ENCODE results near the gene ATP6V1C2. TPM values are rescaled to one million over a fixed set of nuclear protein-coding genes. Genes with fewer than 3 reads are reported as not detected.
"Not testable (repeated sequence)": the region's sequence is repeated elsewhere in the genome, so short reads cannot be mapped to it uniquely, and the experiment has no call there.

Gene ATP6V1C2
- total RNA-seq, 1 donor, result not detected

DNA sequence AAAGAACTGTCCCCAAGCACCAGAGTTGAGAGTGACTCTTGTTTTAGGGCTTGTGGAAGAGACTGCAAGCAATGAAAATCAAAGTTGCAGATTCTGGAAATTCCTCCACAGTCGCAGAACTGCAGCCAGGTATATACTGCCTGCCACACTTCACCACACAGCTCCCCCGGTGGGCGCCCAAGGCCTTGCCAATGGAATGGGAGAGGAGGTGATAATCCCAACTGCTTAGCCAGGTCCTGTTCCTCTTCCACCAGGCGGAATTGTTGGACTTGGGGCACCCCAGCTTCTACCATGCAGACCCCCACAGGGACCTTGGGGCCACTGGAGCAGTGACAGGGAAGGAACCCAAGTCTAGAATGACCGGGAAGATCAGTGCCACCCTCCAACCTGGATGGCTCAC lies 96.0 kb downstream of the ATP6V1C2 start:
- DNase-seq (ENCODE audit: low read depth), result no peak
- TF ChIP-seq, protein P1, sequence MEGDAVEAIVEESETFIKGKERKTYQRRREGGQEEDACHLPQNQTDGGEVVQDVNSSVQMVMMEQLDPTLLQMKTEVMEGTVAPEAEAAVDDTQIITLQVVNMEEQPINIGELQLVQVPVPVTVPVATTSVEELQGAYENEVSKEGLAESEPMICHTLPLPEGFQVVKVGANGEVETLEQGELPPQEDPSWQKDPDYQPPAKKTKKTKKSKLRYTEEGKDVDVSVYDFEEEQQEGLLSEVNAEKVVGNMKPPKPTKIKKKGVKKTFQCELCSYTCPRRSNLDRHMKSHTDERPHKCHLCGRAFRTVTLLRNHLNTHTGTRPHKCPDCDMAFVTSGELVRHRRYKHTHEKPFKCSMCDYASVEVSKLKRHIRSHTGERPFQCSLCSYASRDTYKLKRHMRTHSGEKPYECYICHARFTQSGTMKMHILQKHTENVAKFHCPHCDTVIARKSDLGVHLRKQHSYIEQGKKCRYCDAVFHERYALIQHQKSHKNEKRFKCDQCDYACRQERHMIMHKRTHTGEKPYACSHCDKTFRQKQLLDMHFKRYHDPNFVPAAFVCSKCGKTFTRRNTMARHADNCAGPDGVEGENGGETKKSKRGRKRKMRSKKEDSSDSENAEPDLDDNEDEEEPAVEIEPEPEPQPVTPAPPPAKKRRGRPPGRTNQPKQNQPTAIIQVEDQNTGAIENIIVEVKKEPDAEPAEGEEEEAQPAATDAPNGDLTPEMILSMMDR (IDR thresholded peaks at IDR 0.05; ENCODE audit: insufficient read depth, low read length), result peak; percentile 21
- H3K4me3 ChIP-seq (ENCODE audit: low read depth, low read length), result no peak overlapping the region

GRCh38 chr2:10818305-10818704 lies 96.9 kb downstream of the ATP6V1C2 start:
- not testable (repeated sequence) for H3K4me3 ChIP-seq (ENCODE audit: low read depth, low read length); DNase-seq (ENCODE audit: low read depth)

- TF ChIP-seq, protein P1 (IDR thresholded peaks at IDR 0.05; ENCODE audit: insufficient read depth, low read length), result no peak
- no peak overlapping the region for H3K4me3 ChIP-seq (ENCODE audit: low read depth, low read length)
- DNase-seq (ENCODE audit: low read depth), result no peak
Measured at GRCh38 chr2:10818984-10819383, 97.6 kb downstream of the ATP6V1C2 start.

DNA sequence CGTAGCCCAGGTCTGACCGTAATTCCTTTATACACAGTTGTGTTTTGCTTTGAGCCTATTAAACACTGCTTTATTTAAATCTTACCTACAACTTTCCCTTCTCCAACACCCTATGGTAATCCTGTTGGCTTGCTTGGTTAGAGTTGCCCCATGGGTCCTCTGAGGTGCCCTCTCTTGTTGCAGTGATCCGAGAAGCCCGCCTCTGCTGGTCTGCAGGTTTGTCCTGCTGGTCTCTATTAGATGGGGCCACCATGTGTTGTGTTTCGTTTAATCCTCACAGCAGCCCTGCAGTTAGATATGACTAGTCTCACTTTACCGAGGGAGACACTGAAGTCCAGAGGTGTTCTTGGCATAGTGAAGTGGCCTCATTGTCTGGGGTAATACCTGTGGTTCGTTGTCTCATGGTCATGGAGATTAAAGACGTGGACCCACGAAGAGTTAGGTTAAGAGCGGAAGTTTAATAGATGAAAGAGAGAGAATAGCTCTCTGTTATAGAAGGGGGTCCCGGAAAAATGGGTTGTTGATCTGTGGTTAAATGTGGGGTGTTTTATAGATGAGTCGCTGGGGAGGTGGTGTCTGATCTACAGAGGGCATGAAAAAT lies 98.4 kb downstream of the ATP6V1C2 start:
- TF ChIP-seq, protein P1 (IDR thresholded peaks at IDR 0.05; ENCODE audit: insufficient read depth, low read length), result no peak
- no peak overlapping the region for H3K4me3 ChIP-seq (ENCODE audit: low read depth, low read length)
- no peak for DNase-seq (ENCODE audit: low read depth)

DNA sequence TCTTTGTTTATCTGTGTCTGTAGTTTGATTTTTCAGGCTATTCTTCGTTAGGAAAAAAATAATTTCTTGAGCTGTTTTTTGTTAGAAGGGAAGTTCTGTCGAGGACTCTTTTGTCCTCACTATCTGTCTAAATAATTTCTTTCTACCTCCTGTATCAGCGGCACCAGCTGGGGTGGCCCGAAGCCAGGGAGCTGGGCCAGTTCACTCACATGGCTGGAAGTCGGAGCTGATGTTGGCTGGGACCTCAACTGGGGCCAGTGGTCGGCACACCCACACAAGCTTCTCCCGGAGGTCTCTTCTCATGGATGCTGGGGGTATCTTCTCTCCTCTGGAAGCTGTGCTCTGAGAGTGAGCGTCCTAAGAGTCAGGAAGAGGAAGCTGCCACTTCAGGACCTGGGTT lies 99.1 kb downstream of the ATP6V1C2 start:
- H3K4me3 ChIP-seq (ENCODE audit: low read depth, low read length), result no peak overlapping the region
- DNase-seq (ENCODE audit: low read depth), result no peak
- TF ChIP-seq, protein P1 (IDR thresholded peaks at IDR 0.05; ENCODE audit: insufficient read depth, low read length), result no peak

- no peak overlapping the region for H3K4me3 ChIP-seq (ENCODE audit: low read depth, low read length)
- DNase-seq (ENCODE audit: low read depth), result no peak
- TF ChIP-seq, protein P1 (IDR thresholded peaks at IDR 0.05; ENCODE audit: insufficient read depth, low read length), result no peak
Measured at GRCh38 chr2:10820978-10821695, 99.7 kb downstream of the ATP6V1C2 start.

GRCh38 chr2:10824191-10824590 lies 102.8 kb downstream of the ATP6V1C2 start:
- DNase-seq (ENCODE audit: low read depth), result no peak

More at GRCh38 chr2:10824191-10824590, 102.8 kb downstream of the ATP6V1C2 start:
- no peak overlapping the region for H3K4me3 ChIP-seq (ENCODE audit: low read depth, low read length)
- TF ChIP-seq, protein P1 (IDR thresholded peaks at IDR 0.05; ENCODE audit: insufficient read depth, low read length), result no peak

Measured in fibroblast of the aortic adventitia (primary cell).